NOMO-1 treated with dmso at 0.1 percent for 144 hours (cell line): ENCODE data around the gene MAL.

Experiments used
- DNase-seq: peaks from one replicate; lab custom pipeline; 2025; ENCODE audit not compliant: unreplicated experiment; lab: John Stamatoyannopoulos, UW

MAL gene

DNA sequence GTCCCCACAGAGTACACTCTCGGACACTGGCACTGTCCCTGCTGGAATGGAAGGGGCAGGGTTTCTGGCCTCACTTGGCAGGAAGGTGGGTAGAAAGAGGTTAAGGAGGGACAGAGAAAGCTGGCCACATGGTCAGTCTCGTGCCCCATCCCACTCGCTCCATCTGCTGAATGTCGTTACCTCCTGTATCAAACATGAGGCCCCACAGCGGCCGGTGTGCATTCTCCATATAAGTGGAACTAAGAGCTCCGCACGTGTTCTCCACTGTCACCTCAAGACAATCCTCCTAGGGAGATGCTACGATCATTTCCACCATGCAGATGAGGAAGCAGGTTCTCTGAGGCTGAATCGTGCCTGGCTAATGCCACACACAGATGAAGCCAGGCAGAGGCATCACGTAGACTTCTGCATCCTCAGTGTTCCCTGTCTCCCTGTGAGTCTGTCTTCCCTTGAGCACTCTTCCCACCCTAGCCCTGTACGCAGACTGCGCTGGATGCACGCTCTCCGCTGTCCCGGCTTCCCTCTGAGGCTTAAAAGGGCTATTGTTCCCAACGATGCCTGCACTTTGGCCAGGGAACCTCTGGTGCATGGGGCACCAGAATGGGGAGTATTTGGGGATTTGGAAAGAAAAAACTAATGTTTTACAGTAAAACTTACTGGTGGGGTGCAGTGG is 35.1 kb downstream of the MAL start:
- no peak for DNase-seq

DNA sequence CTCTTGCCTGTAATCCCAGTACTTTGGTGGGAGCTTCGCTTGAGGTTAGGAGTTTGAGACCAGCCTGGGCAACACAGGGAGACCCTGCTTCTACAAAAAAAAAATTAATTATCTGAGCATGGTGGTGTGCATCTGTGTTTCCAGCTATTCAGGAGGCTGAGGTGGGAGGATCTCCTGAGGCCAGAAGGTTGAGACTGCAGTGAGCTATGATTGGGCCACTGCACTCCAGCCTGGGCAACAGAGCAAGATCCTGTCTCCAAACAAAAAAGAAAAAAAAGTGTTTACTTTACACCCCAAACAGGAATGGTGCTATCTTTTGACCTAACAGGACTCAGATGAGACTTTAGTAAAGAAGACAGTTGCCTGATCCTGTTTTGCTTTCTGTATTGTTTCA is 35.6 kb downstream of the MAL start:
- DNase-seq: no peak

DNA sequence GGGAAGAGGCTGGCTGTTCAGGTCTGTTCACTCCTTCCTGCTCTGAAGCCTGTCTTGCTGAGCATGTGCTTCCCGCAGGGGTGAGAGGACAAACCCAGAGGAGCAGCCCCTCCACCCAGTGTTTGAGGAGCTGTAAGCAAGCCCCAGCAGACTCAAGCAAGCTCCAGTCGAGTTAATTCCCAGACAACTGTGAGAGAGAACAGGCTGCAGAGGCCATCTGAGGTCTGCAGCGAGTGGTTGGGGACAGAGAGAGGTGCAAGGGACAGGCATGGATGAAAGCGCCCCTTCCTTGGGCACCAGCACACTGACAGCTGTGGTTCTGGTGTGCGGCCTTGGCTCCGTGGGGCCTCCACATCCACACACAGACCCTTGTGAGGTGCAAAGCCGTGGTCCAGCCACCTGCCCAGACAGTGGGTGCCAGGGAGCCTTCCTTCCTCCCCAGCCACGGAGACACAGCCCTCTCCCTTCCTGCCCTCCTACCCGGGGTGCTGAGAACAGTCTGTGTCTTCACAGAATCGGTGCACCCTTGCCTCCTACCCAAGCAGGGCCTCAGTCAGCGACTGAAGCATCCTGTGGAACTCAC is 36.2 kb downstream of the MAL start:
- DNase-seq: no peak

DNA sequence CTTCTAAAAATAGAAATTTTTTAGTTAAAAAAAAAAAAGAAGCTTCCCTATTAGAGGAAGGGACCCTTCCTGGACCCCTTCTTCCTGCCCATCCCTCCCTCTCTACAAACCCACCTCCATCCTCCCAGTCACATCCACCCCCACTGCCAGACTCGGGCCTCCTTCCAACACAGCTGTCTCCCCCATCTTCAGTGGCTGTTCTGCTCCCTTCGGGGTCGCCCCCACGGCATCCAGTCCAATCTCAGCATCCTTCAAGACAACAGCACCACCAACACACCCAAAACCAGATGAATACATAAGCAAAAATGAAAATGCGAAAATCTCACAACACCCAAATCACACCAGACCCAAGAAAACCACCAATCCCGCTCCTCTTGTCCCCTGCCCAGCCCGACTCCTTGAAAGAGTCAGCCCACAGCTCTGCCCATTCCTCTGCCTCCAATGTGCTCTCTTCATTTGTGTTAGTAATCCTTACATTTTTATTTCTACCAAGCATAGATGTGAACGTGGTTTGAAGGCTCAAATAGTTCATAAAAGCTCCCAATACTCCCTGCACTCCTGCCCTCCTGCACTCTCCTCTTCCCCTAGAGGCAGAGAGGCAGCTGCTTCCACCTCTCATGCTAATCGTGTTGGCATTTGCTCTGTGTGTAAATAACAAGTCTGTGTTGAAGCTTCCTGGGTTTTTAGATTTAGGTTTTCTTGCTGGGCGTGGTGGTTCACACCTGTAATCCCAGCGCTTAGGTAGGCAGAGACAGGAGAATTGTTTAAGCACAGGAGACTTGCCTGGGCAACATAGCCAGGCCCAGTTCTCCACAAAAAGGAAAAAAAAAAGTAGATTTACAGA is 37.0 kb downstream of the MAL start:
- DNase-seq: no peak

- DNase-seq: no peak
Observed at GRCh38 chr2:95063086-95063958, 37.8 kb downstream of the MAL start.

DNA sequence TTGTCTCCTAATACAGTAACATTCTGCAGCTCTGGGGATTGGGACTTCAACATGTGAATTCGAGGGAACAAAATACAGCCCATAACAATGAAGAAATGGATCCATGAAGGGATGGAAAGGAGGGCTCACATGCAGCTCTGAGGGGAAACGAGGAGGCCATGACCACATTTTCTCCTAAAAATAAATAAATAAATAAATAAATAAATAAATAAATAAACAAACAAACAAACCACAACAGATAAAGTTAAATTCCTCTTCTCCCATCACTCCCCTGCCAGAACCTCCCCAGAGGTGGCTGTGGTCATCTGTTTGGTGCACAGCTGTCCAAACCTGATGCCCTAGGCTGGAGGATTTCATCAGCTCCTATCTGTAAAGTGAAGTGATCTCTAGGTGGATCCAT is 42.7 kb downstream of the MAL start:
- no peak for DNase-seq

DNA sequence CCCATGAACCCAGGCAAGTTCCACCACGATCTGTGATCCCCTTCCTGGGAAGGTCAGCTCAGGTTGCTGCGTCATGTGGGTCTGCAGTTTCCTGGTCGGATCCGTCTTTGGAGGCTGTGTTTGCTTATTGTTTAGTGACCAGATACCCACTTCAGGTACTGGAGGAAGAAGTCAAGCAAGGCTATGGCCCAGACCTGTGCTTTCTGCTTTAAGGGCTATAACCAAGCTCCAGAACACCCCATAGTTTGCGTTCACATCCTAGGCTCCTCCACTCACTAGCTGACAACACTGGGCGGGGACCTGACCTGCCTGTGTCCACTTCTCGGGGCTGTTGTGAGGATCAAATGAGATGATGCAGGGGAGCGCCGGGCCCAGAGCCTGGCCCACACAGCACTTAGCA is 44.0 kb downstream of the MAL start:
- no peak for DNase-seq

DNA sequence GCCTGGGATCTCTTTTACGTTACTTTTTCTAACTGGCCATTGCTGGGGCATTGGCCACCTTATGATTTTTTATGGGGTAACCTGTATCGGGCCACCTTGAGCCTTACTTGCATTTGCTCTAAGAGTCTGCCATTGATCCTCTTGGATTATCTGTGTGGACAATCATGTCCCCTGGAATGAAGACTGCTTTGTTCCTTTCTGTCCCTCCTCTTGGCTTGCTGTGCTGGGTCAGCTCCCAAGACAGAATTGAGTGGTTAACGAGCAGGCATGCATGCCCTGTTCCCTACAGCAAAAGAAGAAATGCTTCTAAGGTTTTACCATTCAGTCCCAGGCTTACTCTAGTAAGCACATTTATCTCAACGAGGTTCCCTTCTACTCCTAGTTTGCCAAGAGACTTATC is 46.3 kb downstream of the MAL start:
- no peak for DNase-seq

GRCh38 chr2:95072424-95072823 is 46.9 kb downstream of the MAL start:
- no peak for DNase-seq

DNA sequence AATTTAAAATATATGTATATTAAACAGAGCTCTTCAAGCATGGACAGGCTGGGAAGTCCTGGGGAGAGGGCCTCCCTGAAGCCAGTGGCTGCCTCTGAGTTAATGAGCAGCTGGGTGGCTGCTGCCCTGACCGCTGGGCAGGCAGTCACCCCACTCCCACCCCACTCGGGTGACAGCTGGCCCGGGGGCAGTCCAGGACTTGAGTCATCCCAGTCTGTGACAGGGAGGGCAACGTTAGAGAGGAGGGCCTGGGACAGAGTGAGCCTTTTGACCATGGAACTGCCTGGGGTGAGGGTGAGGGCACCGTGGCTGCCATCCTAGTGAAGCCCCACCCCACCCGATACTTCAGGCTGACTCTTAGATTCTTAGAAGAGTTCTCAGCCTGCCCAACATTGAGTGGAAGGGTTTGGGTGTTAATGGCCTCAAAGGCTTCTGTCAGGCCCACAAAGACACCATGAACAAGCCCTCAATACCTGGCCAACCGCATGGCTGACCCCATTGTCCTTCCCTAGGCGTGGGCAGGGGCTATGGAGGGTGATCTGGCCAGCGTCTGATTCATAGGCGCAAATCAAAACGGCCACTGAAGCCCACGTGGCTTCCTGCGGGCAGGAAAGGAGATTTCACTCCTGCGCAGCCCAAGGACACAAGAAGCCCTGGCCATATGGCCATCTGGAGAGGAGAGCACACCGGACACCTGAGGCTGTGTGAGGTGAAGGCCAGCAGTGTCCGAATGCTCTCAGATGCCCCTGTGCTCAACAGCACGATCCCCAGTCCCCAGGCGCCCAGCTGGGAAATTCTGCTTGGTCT is 48.6 kb downstream of the MAL start:
- DNase-seq: no peak

- no peak for DNase-seq
Observed at GRCh38 chr2:95074663-95075439, 49.3 kb downstream of the MAL start.

DNA sequence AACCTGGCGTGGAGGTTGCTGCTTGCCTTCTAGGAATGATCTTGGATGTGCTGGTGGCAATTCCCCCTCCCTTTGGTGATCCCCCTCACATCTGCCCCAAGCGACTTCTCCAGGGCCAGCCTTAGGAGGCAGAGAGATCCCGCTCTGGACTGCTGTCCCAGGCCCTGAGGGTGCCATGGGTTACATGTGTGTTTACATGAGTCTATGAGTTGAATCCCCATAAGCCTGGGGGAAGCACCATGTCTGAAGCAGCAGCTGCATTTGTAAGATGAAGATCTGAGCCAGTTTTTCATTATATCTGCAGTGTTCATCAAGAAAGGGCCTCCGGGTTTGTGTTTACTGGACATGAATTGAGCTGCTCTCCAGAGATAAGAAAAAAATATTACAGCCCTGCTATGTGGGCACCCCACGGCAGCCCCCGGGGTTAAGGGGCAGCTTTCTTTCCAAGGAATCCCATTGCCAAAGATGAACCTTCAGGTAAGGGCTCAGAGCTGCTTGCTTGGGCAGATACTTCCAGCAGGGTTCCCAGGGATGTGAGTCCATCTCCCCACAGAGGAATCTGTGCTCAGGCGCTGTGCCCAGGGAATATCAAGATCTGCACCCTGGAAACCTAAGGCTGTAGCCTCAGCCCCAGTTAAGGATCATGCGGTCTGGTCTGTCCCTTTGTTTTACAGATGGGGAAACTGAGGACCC is 50.1 kb downstream of the MAL start:
- DNase-seq: no peak

- peak; percentile 18 for DNase-seq
Observed at GRCh38 chr2:95076705-95077529, 51.4 kb downstream of the MAL start.

DNA sequence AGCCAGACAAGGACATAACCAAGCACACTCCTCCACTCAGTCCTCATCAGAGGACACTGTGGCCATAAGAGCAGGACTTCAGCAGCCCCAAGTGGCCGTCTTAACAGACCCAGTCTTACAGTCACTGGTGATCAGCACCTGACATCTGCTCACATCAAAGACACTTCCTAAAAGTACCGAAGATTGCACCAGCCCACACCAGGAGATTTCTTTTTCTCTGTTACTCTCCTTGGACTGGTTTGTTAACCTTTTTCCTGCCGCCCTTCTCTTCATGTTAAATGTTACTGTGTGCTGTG is 52.0 kb downstream of the MAL start:
- no peak for DNase-seq

DNA sequence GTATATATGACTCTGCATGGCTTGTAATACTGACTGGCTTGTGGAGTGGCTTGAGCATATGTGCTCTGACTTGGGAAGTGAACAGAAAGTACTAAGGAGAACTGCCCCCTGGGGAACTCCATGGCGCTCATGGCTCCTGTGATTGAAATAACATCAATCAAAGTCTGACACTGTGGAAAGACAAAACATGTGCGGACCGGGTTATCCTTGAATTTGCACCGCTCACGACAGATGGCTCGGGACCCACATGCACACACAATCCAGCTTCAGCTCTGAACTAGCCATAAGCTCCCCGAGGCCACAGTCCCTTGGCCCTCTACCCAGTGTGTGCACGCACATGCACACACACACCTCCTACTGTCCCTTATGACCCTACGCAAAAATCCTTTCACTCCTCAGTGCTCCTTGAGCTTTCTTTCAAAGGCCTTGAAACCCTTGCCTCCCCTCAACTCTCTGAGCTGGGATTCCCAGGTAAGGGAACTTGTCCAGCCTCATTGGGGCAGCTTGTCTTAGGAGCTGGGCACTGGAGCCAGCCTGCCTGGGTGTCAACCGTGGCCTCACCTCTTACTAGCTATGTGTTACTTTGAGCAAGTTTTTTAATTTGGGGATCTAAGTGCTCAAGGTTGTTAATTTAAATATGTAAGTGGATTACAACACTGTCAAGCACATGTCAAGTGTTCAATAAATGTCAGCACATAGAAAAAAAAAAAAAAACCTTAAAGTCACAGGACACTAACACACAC is 52.5 kb downstream of the MAL start:
- no peak for DNase-seq

GRCh38 chr2:95079199-95079683 is 53.7 kb downstream of the MAL start:
- no peak for DNase-seq

- DNase-seq: no peak
Observed at GRCh38 chr2:95082477-95082876, 57.0 kb downstream of the MAL start.

GRCh38 chr2:95086017-95086416 is 60.5 kb downstream of the MAL start:
- no peak for DNase-seq
